Endothelial cell (in vitro differentiated cells): ENCODE data around the gene TCEANC. TPM values are rescaled to one million over a fixed set of nuclear protein-coding genes. Genes with fewer than 3 reads are reported as not detected.
"Not testable (repeated sequence)": the region's sequence is repeated elsewhere in the genome, so short reads cannot be mapped to it uniquely, and the experiment has no call there.

Source experiments
- DNase-seq: peaks from one replicate; pipeline ENCODE4 v3.0.0; 2021; ENCODE audit warnings: low spot score
- H3K27ac Mint-ChIP-seq: one replicate; pipeline ENCODE4 v1.8.0; 2021; ENCODE audit warnings: mixed read lengths, inconsistent platforms; ENCODE audit not compliant: unreplicated experiment
- H3K27me3 Mint-ChIP-seq: one replicate; pipeline ENCODE4 v1.8.0; 2021; ENCODE audit warnings: mild to moderate bottlenecking, moderate library complexity, mixed read lengths, inconsistent platforms; ENCODE audit not compliant: unreplicated experiment
- H3K36me3 Mint-ChIP-seq: one replicate; pipeline ENCODE4 v1.8.0; 2021; ENCODE audit warnings: mild to moderate bottlenecking, low read depth, mixed read lengths, inconsistent platforms; ENCODE audit not compliant: unreplicated experiment
- H3K4me1 Mint-ChIP-seq: one replicate; pipeline ENCODE4 v1.8.0; 2021; ENCODE audit warnings: mild to moderate bottlenecking, mixed read lengths, inconsistent platforms; ENCODE audit not compliant: unreplicated experiment
- H3K4me3 Mint-ChIP-seq: one replicate; pipeline ENCODE4 v1.8.0; 2021; ENCODE audit warnings: mild to moderate bottlenecking, mixed read lengths, inconsistent platforms; ENCODE audit not compliant: unreplicated experiment
- H3K9me3 Mint-ChIP-seq: one replicate; pipeline ENCODE4 v1.8.0; 2021; ENCODE audit warnings: mixed read lengths, inconsistent platforms; ENCODE audit not compliant: unreplicated experiment
- total RNA-seq: library from RNA; stranded (reverse); fragmentation: NEBNext Ultra II Directional; extraction: Animal tissue kit (Norgen Biotek cat#: 25700); gene quantifications from one replicate; pipeline ENCODE4 v1.2.1, GENCODE V29; 2021; ENCODE audit not compliant: unreplicated experiment
- TF ChIP-seq, protein P1 (sequence below): fragments of 200-600 bp; sonication (generic); IDR thresholded peaks from one replicate; pipeline ENCODE4 v1.5.0; 2021; ENCODE audit warnings: antibody characterized with exemption; ENCODE audit not compliant: unreplicated experiment

TCEANC gene
- total RNA-seq, 1 donor from 2014 or later, result 3.8 TPM

DNA sequence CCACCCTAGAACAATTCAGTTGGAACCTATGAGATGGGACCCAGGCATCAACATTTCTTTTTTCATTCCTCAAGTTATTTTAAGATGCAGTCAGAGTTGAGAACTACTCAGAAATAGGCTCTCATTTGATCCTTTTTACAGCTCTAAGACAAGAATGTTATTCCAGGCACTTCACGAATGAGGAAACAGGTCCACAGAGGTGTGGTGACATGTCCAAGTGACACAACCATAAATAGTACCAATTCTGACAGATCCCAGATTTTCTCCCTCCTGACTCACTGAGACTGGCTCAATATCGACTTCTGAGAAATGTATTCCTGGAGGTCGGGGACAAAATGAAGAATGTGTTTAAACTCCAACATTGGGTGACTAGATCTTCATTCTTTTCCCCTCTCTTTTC, 11.1 kb downstream of the TCEANC start:
- H3K4me3 Mint-ChIP-seq, result no peak overlapping the region
- peaks cover 1% of the 10 kb centered on the region for H3K27me3 Mint-ChIP-seq
- TF ChIP-seq, protein P1, sequence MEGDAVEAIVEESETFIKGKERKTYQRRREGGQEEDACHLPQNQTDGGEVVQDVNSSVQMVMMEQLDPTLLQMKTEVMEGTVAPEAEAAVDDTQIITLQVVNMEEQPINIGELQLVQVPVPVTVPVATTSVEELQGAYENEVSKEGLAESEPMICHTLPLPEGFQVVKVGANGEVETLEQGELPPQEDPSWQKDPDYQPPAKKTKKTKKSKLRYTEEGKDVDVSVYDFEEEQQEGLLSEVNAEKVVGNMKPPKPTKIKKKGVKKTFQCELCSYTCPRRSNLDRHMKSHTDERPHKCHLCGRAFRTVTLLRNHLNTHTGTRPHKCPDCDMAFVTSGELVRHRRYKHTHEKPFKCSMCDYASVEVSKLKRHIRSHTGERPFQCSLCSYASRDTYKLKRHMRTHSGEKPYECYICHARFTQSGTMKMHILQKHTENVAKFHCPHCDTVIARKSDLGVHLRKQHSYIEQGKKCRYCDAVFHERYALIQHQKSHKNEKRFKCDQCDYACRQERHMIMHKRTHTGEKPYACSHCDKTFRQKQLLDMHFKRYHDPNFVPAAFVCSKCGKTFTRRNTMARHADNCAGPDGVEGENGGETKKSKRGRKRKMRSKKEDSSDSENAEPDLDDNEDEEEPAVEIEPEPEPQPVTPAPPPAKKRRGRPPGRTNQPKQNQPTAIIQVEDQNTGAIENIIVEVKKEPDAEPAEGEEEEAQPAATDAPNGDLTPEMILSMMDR, result no peak
- DNase-seq, result no peak
- H3K9me3 Mint-ChIP-seq, result no peaks in the 10 kb centered on the region
- H3K27ac Mint-ChIP-seq, result no peak overlapping the region
- H3K4me1 Mint-ChIP-seq, result no peaks in the 10 kb centered on the region
- H3K36me3 Mint-ChIP-seq, result no peaks in the 10 kb centered on the region

DNA sequence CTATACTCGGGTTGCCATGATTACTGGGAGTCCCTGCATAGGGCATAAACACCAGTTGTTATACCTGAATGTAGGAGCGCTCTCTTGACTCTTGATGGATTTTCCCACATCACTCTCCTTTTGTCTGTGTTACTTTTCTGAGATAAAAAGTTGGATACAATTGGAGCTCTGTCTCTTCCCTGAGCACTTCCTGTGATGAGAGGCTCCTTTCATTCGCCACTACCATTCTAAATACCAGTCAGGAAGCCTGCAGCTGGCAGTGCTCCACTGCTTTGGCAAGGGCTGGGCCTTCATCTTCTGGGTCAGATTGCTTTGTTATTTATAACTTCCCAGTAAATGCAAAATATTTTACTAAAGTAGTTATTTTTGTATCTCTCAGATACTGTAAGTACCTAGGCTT, 13.9 kb downstream of the TCEANC start:
- Mint-ChIP-seq H3K27ac (no peak overlapping the region), H3K9me3 (no peaks in the 10 kb centered on the region), H3K27me3 (peaks cover 1% of the 10 kb centered on the region), H3K4me1 (no peaks in the 10 kb centered on the region), H3K36me3 (no peaks in the 10 kb centered on the region), H3K4me3 (no peak overlapping the region)
- TF ChIP-seq, protein P1, result no peak
- no peak for DNase-seq

DNA sequence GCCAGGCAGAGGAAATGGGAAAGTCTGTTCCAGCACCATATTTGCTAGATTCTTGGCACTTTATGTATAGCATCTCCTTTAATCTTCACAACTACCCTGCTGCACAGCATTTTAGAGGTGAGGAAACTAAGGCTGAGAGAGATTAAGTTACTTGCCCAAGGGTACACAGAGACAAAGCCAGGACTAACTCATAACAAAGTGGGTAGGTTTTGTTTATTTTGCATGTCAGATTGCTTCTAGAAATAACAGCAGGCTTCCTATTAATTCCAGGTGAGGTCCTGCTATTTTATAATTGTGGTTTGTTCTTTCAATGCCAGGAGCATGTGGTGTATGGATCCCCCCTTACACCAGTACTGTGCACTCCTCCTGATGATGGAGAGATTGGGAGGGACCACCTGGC, 15.0 kb downstream of the TCEANC start:
- no peak overlapping the region for H3K27ac Mint-ChIP-seq
- peaks cover 1% of the 10 kb centered on the region for H3K27me3 Mint-ChIP-seq
- H3K9me3 Mint-ChIP-seq, result no peaks in the 10 kb centered on the region
- no peaks in the 10 kb centered on the region for H3K4me1 Mint-ChIP-seq
- no peak for DNase-seq
- H3K4me3 Mint-ChIP-seq, result no peak overlapping the region
- TF ChIP-seq, protein P1, result no peak
- no peaks in the 10 kb centered on the region for H3K36me3 Mint-ChIP-seq

DNA sequence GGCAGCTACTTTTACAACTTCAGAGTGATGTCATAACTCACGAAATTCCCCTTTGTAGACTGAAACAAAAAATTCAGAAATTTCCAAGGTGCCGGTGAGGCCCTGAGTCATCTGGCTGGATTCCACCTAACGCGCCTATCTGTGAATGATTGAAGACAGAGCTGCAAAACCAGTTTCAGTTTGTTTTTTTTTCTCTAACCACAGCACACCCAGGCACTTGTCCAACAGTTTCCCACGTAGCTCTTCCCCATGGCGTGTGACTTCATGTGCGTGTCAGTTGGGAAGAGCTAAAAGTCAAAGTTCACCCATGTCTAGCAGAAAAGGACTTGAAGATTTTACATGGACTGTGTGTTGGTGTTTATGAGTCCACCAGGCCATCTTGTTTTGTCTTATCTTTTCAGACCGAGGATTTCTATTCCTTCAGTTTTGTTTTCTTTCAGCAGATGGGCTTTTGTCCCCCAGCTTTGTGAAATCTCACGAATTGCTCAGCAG, 16.4 kb downstream of the TCEANC start:
- Mint-ChIP-seq H3K9me3 (no peaks in the 10 kb centered on the region), H3K4me3 (no peak overlapping the region), H3K27ac (no peak overlapping the region), H3K36me3 (no peaks in the 10 kb centered on the region), H3K27me3 (peaks cover 1% of the 10 kb centered on the region), H3K4me1 (no peaks in the 10 kb centered on the region)
- TF ChIP-seq, protein P1, result no peak
- DNase-seq, result no peak

DNA sequence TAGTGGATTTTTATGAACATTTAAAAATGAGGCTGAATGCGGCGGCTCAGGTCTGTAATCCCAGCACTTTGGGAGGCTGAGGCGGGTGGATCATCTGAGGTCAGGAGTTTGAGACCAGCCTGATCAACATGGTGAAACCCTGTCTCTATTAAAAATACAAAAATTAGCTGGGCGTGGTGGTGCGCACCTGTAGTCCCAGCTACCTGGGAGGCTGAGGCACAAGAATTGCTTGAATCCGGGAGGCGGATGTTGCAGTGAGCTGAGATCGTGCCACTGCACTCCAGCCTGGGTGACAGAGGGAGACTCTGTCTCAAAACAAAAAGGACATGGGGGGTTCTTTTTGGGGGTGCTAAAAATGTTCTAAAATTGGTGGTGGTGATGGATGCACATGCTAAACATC, 16.8 kb downstream of the TCEANC start:
- not testable (repeated sequence) for H3K27me3 Mint-ChIP-seq, H3K4me1 Mint-ChIP-seq, DNase-seq, H3K36me3 Mint-ChIP-seq, H3K9me3 Mint-ChIP-seq, H3K27ac Mint-ChIP-seq, H3K4me3 Mint-ChIP-seq
